HG03045 (cell line): ENCODE data around the gene CAPN5.

ENCODE experiments used
- ATAC-seq: cut with Tn5 transposase; IDR thresholded peaks from one replicate; pipeline ENCODE4 v1.9.1; 2021; ENCODE audit warnings: mild to moderate bottlenecking, moderate library complexity; ENCODE audit not compliant: unreplicated experiment

The CAPN5 gene

DNA sequence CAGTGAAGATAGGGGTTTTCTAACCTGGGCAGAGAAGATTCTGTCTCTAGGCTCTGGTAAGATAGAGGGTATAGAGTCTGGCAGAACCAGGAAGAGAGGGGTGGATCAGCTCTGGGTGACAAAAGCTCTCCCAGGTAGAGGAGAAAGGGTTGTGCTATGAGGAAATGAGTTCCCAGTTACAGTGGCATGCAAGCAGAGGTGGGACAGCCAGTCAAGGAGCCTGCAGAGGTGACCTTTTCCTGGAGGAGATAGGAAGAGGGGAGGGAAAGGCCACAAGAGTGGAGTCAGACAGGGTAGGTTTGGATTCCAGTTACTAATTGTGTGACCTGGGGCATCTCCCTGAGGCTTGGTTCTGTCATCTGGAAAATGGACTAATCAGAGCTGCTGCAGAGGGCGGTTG lies 3.4 kb upstream of the CAPN5 start:
- ATAC-seq, result no peak

DNA sequence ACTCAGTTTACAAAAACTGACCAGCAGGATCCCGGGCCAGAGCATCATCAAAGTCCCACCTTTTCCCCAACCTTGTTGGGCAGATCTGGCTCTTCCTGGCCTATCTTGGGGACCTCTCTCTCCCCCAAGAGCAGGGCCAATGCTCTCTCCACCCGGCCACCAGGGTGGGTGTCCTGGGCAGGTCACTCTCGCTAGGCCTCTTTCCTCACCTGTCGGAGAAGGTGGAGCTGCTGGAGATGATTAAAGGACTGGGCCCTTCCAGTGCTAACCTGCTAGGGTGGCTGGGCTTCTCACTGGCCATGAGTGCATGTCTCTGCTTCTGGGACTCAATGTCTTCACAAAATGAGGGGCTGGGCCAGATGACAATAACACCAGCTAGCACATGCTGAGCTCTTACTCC lies 2.9 kb upstream of the CAPN5 start:
- no peak for ATAC-seq

DNA sequence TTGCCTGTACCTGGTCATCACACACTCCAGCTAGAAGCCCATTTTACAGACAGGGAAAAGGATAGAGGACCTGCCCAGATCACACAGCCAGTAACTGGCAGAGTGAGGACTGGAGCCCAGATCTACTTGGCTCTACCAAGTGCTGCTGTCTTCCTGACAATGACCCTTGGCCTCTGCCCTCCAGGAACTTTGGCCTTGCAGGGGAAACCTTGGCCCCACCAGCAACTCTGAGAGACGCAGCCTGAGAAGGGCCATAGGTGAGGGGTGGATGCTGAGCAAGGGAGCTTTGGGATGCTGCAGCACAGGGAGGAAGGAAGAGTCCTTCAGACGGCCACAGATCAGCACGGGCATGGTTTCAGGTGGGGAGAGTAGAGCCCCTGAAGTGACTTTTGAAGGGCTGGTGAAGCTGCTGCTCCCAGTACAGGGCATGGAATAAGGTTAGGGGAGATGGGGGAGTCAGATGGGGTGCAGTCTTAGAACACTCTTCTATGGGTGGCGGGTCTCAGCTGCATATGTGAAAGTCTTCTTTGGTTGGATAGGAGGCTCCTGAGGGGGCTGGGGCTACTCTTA lies 2.0 kb upstream of the CAPN5 start:
- no peak for ATAC-seq

DNA sequence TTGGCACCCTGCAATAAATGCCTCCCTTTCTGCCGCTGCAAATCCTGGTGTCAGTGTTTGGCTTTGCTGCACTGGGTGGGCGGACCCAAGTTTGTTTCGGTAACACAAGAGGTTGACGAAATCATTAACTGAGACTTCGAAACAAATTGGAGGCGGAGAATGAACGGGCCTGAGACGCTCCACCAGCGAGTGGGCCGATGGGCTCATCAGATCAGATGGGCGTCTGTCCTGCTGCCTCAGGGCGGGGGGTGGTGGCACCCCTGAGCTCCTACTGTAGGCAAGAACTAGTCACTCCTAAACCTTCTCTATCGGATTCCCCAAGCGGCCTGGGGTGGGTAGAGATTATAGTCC lies 918 bp upstream of the CAPN5 start:
- ATAC-seq, result no peak

DNA sequence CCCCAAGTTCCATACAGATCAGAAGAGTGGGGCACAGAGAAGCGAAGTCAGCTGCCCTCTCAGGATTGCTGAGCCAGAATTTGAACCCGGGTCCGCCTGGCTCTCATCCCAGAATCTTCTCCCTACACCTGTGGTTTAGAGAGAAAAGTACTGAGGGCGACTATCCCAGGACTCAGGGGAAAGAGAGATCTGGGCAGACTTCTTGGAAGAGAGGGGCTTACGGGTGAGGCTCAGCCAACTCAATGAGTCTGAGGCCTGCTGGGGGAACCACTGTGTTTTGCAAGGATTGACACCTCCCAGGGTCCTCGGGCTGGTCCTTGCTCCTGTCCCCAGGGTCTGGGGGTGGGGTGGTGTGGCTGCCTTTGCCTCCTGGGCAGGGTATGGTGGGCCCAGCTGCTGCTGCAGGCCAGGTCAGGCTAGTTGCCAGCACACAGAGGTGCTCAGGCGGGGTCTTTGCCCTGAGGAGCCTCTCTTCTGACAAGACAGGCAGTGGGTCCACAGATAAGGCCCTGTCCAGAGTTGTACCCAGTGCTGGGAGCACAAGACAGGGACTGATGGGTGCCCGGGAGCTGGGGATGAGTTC lies 1.2 kb downstream of the CAPN5 start:
- no peak for ATAC-seq

DNA sequence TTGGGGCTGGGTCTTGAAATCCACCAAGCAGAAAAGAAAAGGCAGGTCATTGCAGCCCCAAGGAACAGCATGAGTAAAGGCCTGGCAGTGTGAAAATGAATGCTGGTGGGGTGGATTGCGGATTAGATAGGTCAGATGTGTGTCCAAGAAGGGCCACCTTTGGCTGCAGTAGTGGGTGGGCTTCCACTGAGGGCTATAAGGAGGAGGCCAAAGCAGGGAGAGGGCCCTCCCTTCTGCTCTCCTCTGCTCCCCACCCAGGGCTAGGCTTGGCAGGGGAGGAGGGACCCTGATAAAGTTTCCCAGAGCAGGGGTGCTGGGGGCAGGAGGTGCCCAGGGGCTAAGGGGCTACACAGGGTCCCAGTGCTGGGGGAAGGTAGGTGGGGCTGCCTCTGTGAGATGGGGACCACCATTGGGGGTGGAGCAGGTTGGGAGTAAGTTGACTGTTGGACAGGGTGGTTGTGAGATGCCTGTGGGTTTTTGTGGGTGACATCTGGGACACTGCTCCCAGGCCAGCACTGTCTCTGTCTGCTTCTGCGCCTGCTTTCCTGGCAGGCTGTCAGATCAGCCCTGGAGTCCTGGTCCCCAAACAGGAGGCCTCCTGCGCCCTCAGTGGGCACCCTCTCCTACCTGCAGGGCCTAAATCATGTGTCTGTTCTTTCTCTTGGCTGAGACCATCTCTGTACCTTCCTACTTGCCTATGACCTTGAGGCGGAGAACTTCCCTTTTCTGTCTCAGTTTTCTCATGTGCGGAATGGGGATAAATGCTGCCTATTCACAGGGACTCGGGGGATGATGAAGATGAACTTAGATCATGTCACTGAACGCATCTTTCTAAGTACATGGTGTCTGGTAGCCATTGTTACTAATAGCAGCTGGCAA lies 1.9 kb downstream of the CAPN5 start:
- no peak for ATAC-seq

DNA sequence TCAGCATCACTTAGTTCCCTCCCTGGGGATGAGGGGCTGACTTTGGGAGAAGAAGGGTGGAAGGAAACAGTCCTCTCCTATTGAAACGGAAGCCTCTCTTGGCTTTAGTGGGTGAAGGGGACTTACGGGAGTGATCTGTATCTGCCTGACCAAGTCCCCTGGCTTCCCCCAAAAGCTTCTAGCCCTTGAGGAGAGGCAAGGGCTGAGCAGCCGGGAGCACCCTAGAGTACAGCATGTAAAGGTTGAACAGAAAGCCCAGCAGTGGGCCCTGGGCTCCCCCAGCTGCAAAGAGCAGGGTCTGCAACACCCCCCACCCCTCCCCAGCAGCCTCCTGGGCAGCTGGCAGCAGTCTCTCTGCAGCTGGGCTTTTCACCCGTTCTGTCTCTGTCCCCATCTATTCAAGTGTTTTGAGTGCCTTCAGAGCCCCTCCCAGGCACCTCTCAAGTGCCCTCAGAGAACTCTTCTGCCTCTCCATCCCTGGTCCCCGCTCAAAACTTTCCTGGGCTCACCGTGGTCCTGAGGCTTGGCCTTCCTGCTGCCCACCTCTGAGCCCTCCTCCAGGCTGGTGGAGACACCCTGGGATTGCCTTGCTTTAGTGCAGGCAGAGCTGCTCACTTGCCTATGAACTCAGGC lies 2.7 kb downstream of the CAPN5 start:
- ATAC-seq, result no peak

DNA sequence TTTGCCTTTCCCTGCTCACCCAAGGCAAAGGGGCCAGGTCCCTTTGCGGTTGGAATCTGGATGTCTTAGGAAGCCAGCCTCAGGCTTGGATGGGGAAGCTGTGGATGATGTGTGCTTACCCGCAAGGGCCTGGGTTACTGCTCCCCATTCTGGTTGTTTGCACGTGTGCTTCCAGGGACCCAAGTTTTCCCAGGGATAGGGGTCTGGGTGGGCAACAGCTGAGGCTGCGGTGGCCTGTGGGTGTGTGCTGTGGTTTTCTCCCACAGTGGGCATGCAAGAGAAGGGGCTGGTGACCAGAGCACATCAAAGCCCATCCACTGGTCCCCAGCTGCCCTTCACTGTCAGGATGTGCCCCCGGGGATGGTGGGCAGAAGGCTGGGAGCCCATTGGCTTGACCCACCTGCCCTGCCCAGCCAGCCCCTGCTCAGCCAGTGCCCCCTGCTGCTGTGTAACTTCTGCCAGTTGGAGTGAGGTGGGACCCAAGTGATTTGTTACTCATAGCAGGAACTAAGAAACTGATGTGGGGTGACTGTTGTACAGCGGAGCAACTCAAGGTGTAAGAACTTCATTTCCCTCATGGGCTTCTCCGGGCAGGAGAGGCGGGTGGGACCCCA lies 3.3 kb downstream of the CAPN5 start:
- no peak for ATAC-seq

DNA sequence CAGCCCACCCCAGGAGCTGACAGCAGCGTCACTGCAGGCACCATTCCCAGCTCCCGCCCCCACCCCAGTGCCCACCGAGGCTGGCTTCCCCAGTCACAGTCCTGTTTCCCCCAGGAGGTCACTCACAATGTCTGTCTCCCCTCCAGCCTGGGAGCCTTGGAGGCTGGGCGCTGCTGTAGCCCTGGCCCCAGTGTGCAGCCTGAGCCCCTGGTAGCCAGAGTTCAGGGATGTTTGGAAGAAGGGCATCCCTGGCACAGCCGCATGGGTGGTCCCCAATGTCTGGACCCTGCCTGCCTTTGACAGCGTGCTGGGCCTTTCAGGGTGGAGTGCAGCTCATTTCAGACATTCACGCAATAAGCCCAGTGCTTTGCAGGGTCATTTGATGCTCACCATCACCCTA lies 4.3 kb downstream of the CAPN5 start:
- ATAC-seq, result no peak

DNA sequence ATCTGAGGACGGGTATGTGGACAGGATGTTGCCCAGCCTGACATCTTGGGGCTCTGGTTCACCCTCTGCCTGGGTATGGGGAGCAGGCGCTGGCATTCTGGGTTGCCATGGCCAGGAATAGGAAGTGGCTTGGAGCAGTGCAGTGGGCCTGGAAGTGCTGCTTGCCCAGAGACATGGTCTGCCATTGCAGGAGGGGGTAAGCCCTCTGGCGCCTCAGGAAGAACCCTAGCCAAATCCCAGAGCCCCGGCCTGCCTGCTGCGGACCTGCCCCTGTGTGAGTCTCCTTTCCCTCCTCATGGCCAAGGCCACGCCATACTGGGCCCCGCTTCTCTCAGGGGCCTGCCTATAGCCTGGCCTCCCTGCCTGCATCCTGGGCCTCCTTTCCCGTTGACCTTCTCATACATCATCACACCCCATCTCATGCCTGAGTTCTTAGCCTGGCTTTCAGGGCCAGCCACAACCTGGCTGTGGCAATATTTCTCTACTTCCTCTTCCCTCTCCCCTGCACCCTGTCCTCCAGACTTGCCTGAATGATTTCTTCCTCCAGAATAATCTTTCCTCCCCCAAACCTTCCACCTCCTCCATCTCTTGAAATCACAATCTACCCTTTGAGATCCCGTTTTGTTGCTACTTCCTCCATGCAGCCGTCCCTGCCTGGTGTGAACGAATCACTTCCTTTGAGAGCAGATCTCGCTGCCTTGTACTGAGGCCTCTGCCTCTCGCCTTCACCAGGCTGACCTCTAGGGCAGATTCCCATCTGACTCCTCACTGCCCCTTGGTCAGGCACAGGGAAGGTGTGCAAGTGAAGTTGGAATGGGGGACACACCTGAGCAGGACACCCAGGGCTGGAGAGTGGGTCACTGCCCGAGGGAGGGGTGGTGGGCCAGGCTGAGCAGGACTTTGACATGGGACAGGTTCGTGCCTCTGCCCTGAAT lies 5.2 kb downstream of the CAPN5 start:
- ATAC-seq, result no peak

DNA sequence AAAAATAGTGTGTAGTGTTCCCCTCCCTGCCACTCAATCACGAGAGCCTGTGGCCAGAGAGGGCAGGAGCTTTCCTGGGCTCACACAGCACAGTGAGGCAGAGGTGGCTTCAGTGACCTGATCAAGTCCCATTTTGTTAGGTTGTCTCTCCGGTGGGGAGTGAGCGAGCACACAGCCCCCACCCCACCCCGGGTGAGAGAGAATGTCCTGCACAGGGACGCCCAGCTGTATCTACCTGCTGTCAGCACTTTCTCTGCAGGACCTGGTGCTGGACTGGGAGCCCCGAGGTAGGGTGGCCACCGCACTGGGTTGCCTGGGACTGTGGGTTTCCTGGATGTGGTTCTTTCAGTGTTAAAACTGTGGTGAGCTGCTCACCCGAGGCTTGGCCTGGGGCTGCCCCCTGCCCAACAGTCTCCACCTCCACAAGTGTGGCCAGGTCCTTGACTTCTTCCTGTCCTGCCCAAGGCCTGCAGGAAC lies 6.1 kb downstream of the CAPN5 start:
- no peak for ATAC-seq

DNA sequence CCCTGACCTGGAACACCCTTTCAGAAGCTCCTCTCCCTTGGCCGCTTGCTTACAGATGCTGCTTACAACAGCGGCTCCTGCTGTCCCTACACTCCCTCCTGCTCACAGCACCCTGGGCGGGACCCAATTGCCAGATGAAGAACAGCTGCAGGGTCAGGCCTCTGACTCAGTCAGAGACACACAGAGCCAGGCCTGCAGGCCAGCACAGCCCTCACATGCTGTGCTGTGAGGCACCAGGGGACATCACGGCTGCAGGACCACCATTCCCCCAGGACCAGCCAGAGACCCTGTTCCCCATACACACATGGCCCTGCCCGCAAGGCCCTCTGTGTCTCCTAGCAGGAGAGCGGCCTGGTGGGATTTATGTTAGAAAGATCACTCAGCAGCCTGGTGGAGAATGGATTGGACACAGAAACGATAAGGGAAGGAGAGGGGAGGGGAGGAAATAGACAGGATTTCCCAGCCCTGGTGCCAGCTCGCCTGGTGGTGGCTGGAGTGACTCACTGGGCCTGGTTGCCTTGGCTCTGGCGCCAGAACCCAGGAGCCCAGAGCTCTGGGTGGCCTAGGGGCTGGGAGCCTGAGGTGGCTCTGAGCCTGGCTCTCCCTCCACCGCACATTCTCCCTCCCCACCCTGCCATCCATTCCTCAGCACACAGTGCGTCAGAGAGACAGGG lies 6.7 kb downstream of the CAPN5 start:
- no peak for ATAC-seq

DNA sequence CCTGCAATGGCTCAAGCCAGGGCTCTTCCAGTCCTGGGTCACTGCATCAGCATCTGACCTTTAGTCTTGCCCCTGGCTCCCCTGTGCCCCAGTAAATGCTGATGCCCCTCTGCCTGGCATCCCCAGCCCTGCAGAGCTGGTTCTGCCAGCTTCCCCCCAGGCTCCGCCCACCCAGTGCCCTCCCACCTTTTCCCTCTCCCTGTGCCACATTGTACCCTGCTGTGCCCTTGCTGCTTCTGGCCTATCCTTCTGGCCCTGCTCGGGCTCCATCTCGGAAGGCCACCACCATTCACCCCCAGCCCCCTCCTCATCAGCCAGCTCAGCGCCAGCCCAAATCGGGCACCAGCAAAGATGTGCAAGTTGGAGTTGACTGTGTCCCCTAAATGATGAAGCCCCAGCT lies 7.4 kb downstream of the CAPN5 start:
- no peak for ATAC-seq

DNA sequence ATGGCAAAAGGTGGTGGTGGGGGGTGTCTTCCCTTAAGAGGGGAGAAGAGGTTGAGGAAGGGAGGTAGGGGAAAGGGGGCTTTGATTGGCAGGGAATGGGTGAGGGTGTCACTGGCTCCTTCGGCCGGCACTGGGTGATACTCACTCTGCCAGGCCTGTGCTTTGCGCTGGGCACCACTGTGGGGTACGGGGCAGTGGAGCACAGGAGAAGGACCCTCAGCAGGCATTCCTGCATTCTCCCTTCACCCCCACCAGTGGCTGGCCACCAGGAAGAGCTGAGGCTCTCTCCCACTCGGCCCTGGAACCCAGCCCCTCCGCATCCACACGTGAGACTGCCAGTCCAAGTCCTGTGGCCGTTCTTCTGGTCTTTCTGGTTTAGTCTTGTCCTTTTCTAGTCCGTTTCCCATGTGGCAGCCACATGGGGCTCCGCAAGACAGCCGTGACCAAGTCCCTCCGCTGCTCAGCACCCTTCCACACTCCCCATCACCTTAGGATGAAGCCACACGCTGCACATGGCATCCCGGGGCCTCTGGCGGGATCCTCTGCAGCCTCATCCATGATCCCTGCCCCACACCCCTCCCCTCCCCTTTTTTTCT lies 8.0 kb downstream of the CAPN5 start:
- no peak for ATAC-seq

DNA sequence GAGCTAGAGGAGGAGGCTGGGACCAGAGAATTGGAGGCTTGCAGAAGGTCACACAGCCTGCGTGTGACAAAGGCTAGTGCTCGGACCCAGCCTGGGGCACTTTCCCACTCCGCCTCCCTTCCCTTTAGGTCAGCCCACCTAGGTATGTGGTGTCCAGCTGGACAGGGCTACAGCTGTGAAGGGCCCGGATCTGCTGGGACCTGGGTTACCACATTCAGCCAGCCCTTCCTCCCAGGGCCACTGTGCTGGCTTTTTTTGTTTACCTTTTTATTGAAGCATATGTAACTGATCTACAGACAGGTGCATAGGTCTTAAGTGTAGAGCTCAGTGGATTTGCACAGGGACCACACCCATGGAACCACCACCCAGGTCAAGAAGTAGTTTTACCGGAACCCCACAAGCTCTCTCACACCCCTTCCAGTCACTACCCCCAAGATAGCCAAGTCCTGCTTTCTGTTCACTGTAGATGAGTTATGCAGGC lies 8.7 kb downstream of the CAPN5 start:
- no peak for ATAC-seq

DNA sequence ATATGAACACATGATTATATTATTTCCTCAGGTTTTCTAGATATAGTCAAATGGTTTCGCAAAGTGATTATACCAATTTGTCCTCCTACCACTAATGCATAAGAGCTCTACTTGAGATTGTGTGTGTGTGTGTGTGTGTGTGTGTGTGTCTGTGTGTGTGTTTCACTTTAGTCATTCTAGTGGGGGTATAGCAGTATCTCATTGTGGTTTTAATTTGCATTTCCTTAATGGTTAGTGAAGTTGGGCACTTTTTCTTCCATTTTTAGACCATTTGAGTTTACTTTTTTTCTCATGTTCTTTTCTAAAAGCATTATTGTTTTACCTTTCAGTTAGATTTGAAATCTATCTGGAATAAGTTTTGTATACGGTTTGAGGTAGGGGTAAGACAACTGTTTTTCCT lies 12.9 kb downstream of the CAPN5 start:
- ATAC-seq, result no peak

DNA sequence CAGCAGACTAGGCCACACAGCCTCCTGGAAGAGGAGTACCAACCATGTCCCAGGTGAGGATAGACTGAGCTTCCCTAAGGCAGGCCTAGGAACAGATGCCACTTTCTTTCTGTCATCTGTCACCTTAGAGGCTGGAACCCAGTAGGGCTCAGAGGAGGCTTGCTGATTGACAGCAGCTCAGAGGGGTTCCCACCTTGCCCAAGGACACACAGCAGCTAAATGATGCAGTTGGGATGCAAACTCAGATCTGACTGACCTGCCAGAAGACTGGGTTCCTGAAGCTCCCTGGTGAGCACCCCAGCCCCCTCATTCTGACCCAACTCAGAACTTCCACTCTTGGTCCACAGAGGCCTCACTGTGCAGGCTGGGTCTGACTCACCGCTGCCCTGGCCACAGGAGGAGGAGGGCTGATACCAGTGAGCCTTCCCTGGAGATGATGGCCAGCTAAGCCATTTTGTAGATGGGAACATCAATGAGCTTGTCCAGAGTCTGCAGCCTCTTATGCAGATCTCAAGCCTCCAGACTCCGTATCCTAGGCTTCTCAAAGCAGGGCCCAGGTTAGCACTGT lies 14.0 kb downstream of the CAPN5 start:
- no peak for ATAC-seq

DNA sequence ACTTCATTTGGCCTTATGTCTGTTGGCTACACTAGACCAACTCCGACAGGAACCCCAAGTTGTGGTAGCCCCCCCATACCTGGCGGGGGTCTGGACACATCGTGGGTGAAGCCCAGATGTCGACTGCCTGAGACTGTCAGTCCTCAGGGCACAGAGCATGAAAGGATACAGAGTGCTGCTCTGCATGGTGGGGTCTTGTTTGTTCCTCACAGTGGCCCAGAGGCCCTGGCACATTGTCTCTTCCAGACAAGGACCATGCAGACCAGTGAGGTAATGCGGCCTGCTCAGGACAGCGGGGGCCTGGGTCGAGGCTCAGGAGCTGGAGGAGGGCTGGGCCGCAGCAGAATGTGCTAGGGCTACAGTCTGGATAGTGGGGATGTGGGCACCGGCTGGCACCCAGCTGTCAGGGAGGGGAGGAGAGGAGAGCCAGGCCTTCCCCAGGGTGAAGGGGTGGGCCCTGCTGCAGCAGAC lies 14.6 kb downstream of the CAPN5 start:
- ATAC-seq, result no peak
